ENCODE measurements around the gene NOM1.

Gene NOM1

GRCh38 chr7:157004521-157005455, 55.3 kb downstream of the NOM1 start:
- Histone ChIP-seq H3K9ac (ENCODE audit: low read length) (no peak overlapping the region), H2AFZ (ENCODE audit: low read depth, low read length) (no peak overlapping the region), H3K4me3 (ENCODE audit: low read length) (no peak overlapping the region), H4K20me1 (ENCODE audit: insufficient read depth, low read length) (peaks cover 8% of the 10 kb centered on the region; the same call in 1 of the 2 replicates), H3K27ac (ENCODE audit: low read length) (no peak overlapping the region), H3K27me3 (ENCODE audit: low read depth, low read length) (no peaks in the 10 kb centered on the region), H3K4me2 (ENCODE audit: low read length) (no peak overlapping the region), H3K4me1 (ENCODE audit: low read length) (peaks cover 21% of the 10 kb centered on the region), H3K9me3 (ENCODE audit: insufficient read depth, low read length) (no peaks in the 10 kb centered on the region), H3K79me2 (ENCODE audit: low read length) (peaks cover 43% of the 10 kb centered on the region), H3K36me3 (replicated peaks; ENCODE audit: low read depth, low read length) (peaks cover 28% of the 10 kb centered on the region)
- no peak for TF ChIP-seq CTCF (IDR thresholded peaks at IDR 0.05; ENCODE audit: low read depth, low read length)
- no peak for TF ChIP-seq EZH2phosphoT487 (IDR thresholded peaks at IDR 0.05; ENCODE audit: low read depth)

- Histone ChIP-seq H3K4me3 (ENCODE audit: low read length) (no peak overlapping the region), H3K27me3 (ENCODE audit: low read depth, low read length) (no peaks in the 10 kb centered on the region), H4K20me1 (ENCODE audit: insufficient read depth, low read length) (peaks cover 8% of the 10 kb centered on the region; the same call in 1 of the 2 replicates), H3K9ac (ENCODE audit: low read length) (no peak overlapping the region), H3K79me2 (ENCODE audit: low read length) (peaks cover 47% of the 10 kb centered on the region), H3K9me3 (ENCODE audit: insufficient read depth, low read length) (no peaks in the 10 kb centered on the region), H2AFZ (ENCODE audit: low read depth, low read length) (no peak overlapping the region), H3K36me3 (replicated peaks; ENCODE audit: low read depth, low read length) (peaks cover 28% of the 10 kb centered on the region), H3K4me1 (ENCODE audit: low read length) (peaks cover 21% of the 10 kb centered on the region), H3K27ac (ENCODE audit: low read length) (no peak overlapping the region), H3K4me2 (ENCODE audit: low read length) (no peak overlapping the region)
- no peak for TF ChIP-seq CTCF (IDR thresholded peaks at IDR 0.05; ENCODE audit: low read depth, low read length)
- TF ChIP-seq EZH2phosphoT487 (IDR thresholded peaks at IDR 0.05; ENCODE audit: low read depth): no peak
Measured at GRCh38 chr7:157005456-157006204, 56.1 kb downstream of the NOM1 start.

- Histone ChIP-seq H3K36me3 (replicated peaks; ENCODE audit: low read depth, low read length) (peaks cover 28% of the 10 kb centered on the region), H3K4me1 (ENCODE audit: low read length) (peaks cover 16% of the 10 kb centered on the region), H3K9ac (ENCODE audit: low read length) (no peak overlapping the region), H3K9me3 (ENCODE audit: insufficient read depth, low read length) (no peaks in the 10 kb centered on the region), H3K27me3 (ENCODE audit: low read depth, low read length) (no peaks in the 10 kb centered on the region), H3K4me2 (ENCODE audit: low read length) (no peak overlapping the region), H3K79me2 (ENCODE audit: low read length) (peaks cover 52% of the 10 kb centered on the region), H3K4me3 (ENCODE audit: low read length) (no peak overlapping the region), H3K27ac (ENCODE audit: low read length) (no peak overlapping the region), H2AFZ (ENCODE audit: low read depth, low read length) (no peak overlapping the region), H4K20me1 (ENCODE audit: insufficient read depth, low read length) (peaks cover 8% of the 10 kb centered on the region; the same call in 1 of the 2 replicates)
- TF ChIP-seq EZH2phosphoT487 (IDR thresholded peaks at IDR 0.05; ENCODE audit: low read depth) (no peak), CTCF (IDR thresholded peaks at IDR 0.05; ENCODE audit: low read depth, low read length) (no peak)
Measured at GRCh38 chr7:157006205-157006747, 56.8 kb downstream of the NOM1 start.
